Ishikawa (cell line): ENCODE results near the gene ASPG.

Experiments
- CEBPB ChIP-seq: IDR thresholded peaks from 2 replicates; pipeline ENCODE4 v1.6.1; 2012
- CREB1 ChIP-seq: IDR thresholded peaks from 2 replicates; pipeline ENCODE4 v1.6.1; 2012; ENCODE audit warnings: low read depth
- EGR1 ChIP-seq: IDR thresholded peaks from 2 replicates; pipeline ENCODE4 v1.6.1; 2012
- EP300 ChIP-seq: IDR thresholded peaks from 2 replicates; pipeline ENCODE4 v1.6.1; 2012; ENCODE audit warnings: borderline replicate concordance
- FOXM1 ChIP-seq: IDR thresholded peaks from 2 replicates; pipeline ENCODE4 v1.6.1; 2012; ENCODE audit warnings: low read depth, borderline replicate concordance
- MAX ChIP-seq: IDR thresholded peaks from 2 replicates; pipeline ENCODE4 v1.6.1; 2012
- NFIC ChIP-seq: IDR thresholded peaks from 2 replicates; pipeline ENCODE4 v1.6.1; 2012
- RAD21 ChIP-seq: IDR thresholded peaks from 2 replicates; pipeline ENCODE4 v1.6.1; 2012; ENCODE audit warnings: low read depth
- REST ChIP-seq: IDR thresholded peaks from 2 replicates; pipeline ENCODE4 v1.6.1; 2012; ENCODE audit warnings: low read depth, mild to moderate bottlenecking
- TAF1 ChIP-seq: IDR thresholded peaks from 2 replicates; pipeline ENCODE4 v1.6.1; 2012; ENCODE audit warnings: low read depth, mild to moderate bottlenecking
- TCF12 ChIP-seq: IDR thresholded peaks from 2 replicates; pipeline ENCODE4 v1.6.1; 2012; ENCODE audit warnings: low read depth
- TEAD4 ChIP-seq: IDR thresholded peaks from 2 replicates; pipeline ENCODE4 v1.6.1; 2012
- USF1 ChIP-seq: IDR thresholded peaks from 2 replicates; pipeline ENCODE4 v1.6.1; 2012
- YY1 ChIP-seq: IDR thresholded peaks from 2 replicates; pipeline ENCODE4 v1.6.1; 2012; ENCODE audit warnings: low read depth
- ZBTB7A ChIP-seq: IDR thresholded peaks from 2 replicates; pipeline ENCODE4 v1.6.1; 2012; ENCODE audit warnings: low read depth

The ASPG gene

GRCh38 chr14:104066719-104067295 lies 18.7 kb upstream of the ASPG start:
- no peak for TF ChIP-seq EP300
- no peak for TF ChIP-seq USF1
- no peak for TF ChIP-seq ZBTB7A
- TF ChIP-seq EGR1, result no peak
- TF ChIP-seq CREB1, result no peak
- TF ChIP-seq RAD21, result no peak
- TF ChIP-seq CEBPB, result no peak
- no peak for TF ChIP-seq REST
- TF ChIP-seq MAX, result no peak
- no peak for TF ChIP-seq TAF1
- no peak for TF ChIP-seq FOXM1

- TF ChIP-seq TCF12 (no peak), REST (no peak), YY1 (no peak), FOXM1 (no peak), MAX (no peak), NFIC (no peak), EGR1 (no peak), USF1 (no peak), ZBTB7A (no peak), TAF1 (no peak)
Observed at GRCh38 chr14:104069541-104069940, 16.0 kb upstream of the ASPG start.

GRCh38 chr14:104072586-104072985 lies 12.9 kb upstream of the ASPG start:
- TF ChIP-seq REST (no peak), CREB1 (no peak), USF1 (no peak), EP300 (no peak), CEBPB (no peak), FOXM1 (no peak), TEAD4 (no peak)

GRCh38 chr14:104073764-104074163 lies 11.7 kb upstream of the ASPG start:
- TF ChIP-seq USF1 (peak; percentile 71), MAX (no peak), NFIC (no peak), REST (no peak), RAD21 (no peak)
